GM21390 (cell line): ENCODE data around the gene PRTFDC1.
"Not testable (repeated sequence)": the region's sequence is repeated elsewhere in the genome, so short reads cannot be mapped to it uniquely, and the experiment has no call there.

ENCODE experiments used
- ATAC-seq: cut with Tn5 transposase; IDR thresholded peaks from one replicate; pipeline ENCODE4 v1.9.1; 2021; ENCODE audit not compliant: unreplicated experiment

PRTFDC1 gene

GRCh38 chr10:24935504-24936292 lies 16.7 kb downstream of the PRTFDC1 start:
- ATAC-seq = no peak

DNA sequence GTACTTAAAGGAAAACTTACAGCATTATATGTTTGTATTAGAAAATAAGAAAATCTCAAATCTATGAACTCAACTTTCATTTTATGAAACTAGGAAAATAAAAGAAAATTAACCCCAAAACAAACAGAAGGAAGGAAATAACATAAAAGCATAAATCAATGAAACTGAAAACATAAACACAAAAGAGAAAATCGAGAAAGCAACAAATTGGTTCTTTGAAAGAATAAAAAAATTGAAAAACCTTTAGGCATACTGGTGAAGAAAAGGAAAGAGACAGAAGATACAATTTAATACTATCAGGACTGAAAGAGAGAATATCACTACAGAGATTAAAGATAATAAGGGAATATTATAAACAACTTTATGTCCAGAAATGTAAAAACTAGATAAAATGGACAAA lies 21.2 kb downstream of the PRTFDC1 start:
- ATAC-seq = no peak

- no peak for ATAC-seq
Observed at GRCh38 chr10:24930427-24930826, 22.0 kb downstream of the PRTFDC1 start.

- no peak for ATAC-seq
Observed at GRCh38 chr10:24929904-24930303, 22.5 kb downstream of the PRTFDC1 start.

DNA sequence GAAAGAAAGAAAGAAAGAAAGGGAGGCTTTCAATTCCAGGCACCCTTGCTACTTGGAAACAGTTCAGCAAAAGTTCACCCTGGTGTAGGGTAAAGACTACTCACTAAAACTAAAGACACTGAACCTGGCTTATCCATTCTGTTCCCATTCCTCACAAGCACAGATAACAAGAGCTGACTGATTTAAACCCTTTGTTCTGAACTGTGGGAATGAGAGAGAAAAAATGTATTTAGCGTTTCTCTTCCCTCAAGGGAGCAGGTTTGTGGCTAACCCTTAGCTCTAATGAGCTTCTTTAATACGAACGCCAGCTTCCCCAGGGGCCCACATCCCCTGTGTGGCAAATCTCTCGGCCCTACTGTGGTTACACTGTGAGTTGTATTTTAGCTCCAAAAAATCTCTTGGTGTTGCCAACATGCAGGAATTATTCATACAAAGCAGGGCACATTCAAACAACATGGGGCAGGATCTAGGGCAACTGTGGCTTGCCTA lies 23.3 kb downstream of the PRTFDC1 start:
- ATAC-seq = peak; percentile 49

DNA sequence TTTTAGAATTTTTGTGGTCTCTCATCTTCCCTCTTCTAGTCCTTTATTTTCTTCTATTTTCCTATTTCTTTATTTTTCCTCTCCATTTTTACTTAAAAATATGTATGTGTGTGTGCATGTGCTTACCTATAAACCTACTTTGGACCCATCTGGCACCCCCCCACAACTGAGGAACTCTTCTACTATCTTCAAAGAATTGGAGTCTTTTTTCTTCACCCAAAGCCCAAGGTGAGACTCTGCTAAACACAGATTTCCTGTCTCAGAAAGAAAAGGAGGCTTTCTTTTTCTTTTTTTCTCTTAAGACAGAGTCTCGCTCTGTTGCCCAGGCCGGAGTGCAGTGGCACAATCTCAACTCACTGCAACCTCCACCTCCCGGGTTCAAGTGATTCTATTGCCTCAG lies 24.2 kb downstream of the PRTFDC1 start:
- ATAC-seq = no peak

DNA sequence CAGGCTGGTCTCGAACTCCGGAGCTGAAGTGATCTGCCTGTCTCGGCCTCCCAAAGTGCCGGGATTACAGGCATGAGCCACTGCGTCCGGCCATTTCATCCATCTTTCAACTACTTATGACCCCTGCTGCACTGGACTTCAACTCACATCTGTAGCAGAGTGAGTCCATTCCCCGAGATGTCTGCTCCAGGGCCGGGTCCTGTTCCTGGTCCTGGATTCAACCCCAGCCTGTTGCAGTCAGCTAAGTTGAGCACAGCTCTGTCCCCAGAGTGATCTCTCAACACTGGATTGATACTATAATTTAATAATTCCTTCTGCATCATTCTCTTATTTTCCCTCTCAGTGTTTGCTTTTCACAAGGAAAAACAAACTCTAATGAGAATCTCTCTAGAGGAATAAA lies 25.8 kb downstream of the PRTFDC1 start:
- ATAC-seq = no peak

DNA sequence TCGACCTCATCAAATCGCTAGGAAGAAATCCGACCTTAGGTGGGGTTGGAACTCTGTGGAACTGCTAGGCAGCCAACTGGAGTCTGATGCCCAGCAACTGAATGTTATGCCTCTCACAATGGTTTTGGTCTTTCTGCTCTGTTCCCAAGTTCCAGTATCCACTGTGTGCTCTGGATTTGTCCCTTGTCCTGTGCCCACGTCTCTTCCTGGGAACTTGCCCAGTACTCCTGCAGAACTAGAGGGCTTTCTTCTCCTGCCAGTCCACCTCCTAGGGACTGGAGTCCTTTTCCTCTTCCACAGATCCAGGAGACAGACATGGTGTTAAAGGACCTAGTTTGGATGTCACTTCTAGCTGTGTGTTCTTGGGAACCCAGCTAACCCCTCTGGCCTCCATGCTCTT lies 26.6 kb downstream of the PRTFDC1 start:
- no peak for ATAC-seq

GRCh38 chr10:24924483-24924882 lies 27.9 kb downstream of the PRTFDC1 start:
- not testable (repeated sequence) for ATAC-seq

DNA sequence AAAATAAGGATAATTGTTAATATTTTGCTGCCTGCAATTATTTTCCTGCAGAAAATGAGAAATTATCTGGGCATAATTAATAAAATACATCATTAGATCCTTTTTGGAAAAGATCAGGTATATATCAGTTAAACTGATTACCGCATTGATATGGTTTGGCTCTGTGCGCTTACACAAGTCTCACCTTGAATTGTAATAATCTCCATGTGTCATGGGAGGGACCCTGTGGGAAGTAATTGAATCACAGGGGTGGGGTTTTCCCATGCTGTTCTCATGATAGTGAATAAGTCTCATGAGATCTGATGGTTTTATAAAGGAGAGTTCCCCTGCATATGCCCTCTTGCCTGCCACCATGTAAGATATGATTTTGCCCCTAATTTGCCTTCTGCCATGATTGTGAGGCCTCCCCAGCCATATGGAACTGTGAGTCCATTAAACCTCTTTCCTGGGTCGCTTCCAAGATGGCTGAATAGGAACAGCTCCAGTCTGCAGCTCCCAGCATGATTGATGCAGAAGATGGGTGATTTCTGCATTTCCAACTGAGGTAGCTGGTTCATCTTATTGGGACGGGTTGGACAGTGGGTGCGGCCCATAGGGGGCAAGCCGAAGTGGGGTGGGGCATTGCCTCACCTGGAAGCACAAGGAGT lies 30.1 kb downstream of the PRTFDC1 start:
- ATAC-seq = not testable (repeated sequence)

GRCh38 chr10:24920907-24921881 lies 31.2 kb downstream of the PRTFDC1 start:
- ATAC-seq = peak; percentile 91

DNA sequence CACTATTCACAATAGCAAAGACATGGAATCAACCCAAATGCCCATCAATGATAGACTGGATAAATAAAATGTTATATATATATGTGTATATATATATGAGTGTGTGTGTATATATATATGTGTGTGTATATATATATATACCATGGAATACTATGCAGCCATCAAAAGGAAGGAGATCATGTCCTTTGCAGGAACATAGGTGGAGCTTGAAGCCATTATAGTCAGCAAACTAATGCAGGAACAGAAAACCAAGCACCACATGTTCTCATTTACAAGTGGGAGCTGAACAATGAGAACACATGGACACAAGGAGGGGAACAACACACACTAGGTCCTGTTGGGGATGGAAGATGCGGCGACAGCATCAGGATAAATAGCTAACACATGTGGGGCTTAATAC lies 32.2 kb downstream of the PRTFDC1 start:
- ATAC-seq = not testable (repeated sequence)

- not testable (repeated sequence) for ATAC-seq
Observed at GRCh38 chr10:24919629-24920028, 32.8 kb downstream of the PRTFDC1 start.

- no peak for ATAC-seq
Observed at GRCh38 chr10:24917979-24918378, 34.4 kb downstream of the PRTFDC1 start.

DNA sequence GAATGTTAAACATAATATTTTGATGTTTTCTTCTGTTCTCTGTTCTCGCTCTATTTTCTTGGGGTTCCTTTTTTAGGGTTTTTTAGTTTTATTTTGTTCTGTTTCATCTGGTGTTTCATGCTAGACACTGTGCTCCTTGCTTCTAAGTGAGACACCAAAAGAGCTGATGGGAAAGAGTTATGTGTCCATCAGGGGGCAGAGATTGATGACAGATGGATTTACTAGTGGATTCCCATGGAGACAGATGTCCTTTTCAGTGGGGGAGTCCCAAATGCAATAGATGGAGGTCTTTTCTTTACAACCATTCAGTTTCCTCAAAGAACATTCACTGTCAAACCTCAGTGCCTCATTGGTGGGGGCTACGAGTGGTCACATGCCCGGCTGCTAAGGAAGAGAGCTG lies 34.9 kb downstream of the PRTFDC1 start:
- ATAC-seq = no peak

DNA sequence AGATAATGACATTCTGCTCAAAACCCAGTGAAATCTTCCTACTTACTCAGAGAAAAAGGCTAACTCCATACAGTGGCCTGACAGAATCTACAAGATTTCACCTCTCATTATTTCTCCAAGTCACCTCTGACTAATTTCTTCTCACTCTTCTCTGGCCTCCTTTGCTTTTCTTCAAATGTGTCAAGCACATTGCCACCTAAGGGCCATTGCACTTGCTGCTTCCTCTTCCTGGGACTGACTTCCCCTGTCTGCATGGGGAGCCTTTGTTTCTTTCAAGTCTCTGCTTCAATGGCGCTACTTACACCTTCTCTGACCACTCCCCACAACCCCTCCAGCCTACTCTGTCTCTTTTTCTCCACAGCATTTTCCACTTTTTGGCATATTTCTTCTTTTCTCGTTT lies 36.0 kb downstream of the PRTFDC1 start:
- ATAC-seq = no peak

DNA sequence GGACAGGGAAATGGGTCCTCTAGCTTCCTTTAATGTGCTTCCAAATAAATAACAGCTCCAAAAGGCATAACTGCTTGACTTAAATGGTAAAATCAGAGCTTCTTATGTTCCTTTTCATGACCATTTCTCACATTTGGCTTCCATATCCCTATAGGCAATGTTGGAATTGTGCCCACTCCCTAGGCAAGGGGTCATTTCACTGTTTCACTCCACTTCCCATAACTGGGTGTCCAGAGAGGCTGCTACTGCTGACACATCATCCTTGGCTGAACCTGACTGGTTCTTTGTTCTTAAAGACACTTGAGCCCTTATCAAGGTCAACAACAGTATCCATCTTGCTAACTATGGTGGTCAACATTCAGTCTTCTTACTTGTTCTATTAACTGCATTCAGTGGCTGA lies 37.1 kb downstream of the PRTFDC1 start:
- no peak for ATAC-seq

DNA sequence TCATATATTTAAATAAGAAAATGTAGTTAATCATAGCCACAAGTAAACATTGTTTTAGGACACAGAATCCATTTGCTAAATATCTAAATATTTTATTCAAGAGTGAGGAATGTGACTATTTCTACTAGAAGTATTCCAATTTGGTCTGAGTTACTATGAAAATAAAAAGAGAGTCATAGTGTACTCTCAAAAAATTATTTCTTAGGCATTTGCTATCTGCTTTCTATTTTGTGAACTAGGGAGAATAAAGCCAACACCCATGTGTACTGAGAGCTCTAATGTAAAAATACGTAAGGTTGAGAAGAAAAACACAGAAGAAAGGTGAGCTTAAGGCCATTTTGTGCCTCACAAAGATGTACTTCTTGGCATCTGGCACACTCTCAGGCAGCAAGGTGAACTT lies 38.3 kb downstream of the PRTFDC1 start:
- ATAC-seq = no peak

DNA sequence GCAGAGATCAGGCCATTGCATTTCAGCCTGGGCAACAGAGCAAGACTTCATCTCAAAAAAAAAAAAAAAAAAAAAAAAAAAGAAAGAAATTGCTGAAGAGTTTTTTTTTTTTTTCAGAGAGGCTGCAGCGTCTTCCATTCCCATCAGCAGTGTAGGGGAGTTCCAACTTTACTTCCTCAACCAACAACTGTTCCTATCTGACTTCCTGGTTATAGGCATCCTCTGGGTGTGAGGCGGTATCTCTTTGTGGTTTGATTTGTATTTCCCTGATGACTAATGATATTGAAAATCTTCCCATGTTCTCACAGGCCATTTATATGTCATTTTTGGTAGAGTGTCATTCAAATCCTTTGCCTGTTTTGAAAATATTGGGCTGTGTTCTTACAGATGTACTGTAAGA lies 40.2 kb downstream of the PRTFDC1 start:
- no peak for ATAC-seq

DNA sequence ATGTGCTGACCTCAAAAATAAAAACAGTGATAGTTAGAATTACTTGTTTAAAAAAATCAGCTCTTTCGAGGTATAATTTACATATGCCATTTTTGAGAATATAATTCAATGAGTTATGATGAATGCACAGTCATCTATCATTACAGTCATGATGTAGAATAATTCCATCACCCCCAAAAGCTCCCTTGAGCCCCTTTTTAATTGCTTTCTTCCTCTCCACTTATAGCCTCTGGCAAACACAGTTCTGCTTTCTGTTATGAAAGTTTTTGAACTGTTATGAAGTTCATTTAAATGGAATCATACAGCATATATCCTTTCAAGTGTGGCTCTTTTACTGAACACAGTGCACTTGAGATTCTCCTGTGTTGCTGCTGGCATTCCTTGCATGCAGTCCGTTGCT lies 41.4 kb downstream of the PRTFDC1 start:
- no peak for ATAC-seq

- no peak for ATAC-seq
Observed at GRCh38 chr10:24910574-24910973, 41.8 kb downstream of the PRTFDC1 start.
